Adrenal gland (tissue), 12 donors: ENCODE results near the gene ULBP3. TPM values are rescaled to one million over a fixed set of nuclear protein-coding genes. Genes with fewer than 3 reads are reported as not detected.

Source experiments
- DNase-seq, 7 donors: peaks; one replicate each; pipeline ENCODE4 v3.0.0-alpha.2; 2019 to 2020
- H3K27ac ChIP-seq, 5 donors: fragments of 200-600 bp; sonication (generic) in 4 of 5; 1 replicate in 3 of 5; 2 replicates in 2 of 5; pipeline versions ENCODE4 v1.5.1 to v1.8.0; 2016 to 2020; ENCODE audit warnings: mild to moderate bottlenecking in 1 of 5
- H3K27me3 ChIP-seq: fragments of 200-600 bp; 2 replicates; pipeline ENCODE4 v1.8.0; 2021
- H3K36me3 ChIP-seq, 2 donors: fragments of 200-600 bp; replicated peaks in 1 of 2; 1 replicate in 1 of 2; 2 replicates in 1 of 2; pipeline versions ENCODE4 v1.5.1 to v1.8.0; 2018 to 2022
- H3K4me1 ChIP-seq, 2 donors: fragments of 200-600 bp; replicated peaks in 1 of 2; 1 replicate in 1 of 2; 2 replicates in 1 of 2; pipeline versions ENCODE4 v1.5.1 to v1.8.0; 2018 to 2021
- H3K4me3 ChIP-seq, 4 donors: fragments of 200-600 bp; sonication (generic) in 3 of 4; one replicate each; pipeline ENCODE4 v1.5.1; 2016 to 2018
- H3K9me3 ChIP-seq, 3 donors: fragments of 200-600 bp; sonication (generic) in 1 of 3; replicated peaks in 1 of 3; 1 replicate in 2 of 3; 2 replicates in 1 of 3; pipeline versions ENCODE4 v1.5.1 to v1.8.0; 2016 to 2021
- POLR2A ChIP-seq, 2 donors: fragments of 450-650 bp; IDR thresholded peaks; one replicate each; pipeline ENCODE4 v1.6.1; 2017; ENCODE audit warnings: antibody characterized with exemption in 2 of 2, mild to moderate bottlenecking in 2 of 2, moderate library complexity in 1 of 2
- WGBS, 4 donors: extraction: QIAGEN DNeasy Blood & Tissue Kit in 2 of 4; methylation state at CpG; one replicate each; pipeline versions ENCODE4 v1.1.5 to v1.1.7; 2013 to 2017; 5-methylcytosine and 5-hydroxymethylcytosine counted together
- intact Hi-C, 2 donors: fragments of 100-400 bp; cut with DNase I; formaldehyde crosslinking; loops; one replicate each; pipeline versions ENCODE4 v1.14.1 to v1.15.0; 2022 to 2023
- polyA plus RNA-seq, 3 donors: library from polyadenylated mRNA; stranded (reverse); fragments of 200-250 nt in 2 of 3; fragments of 350-450 nt in 1 of 3; fragmentation: Illumina TruSeq in 1 of 3; extraction: RNeasy Lipid Tissue Mini Kit (QIAGEN cat#74804) in 1 of 3; gene quantifications; one replicate each; pipeline ENCODE4 v1.2.3, GENCODE V29; 2013 to 2014
- total RNA-seq, 9 donors: library from RNA; depleted of rRNA in 4 of 9; stranded (reverse); fragments of >200 nt in 4 of 9; fragments of 120-200 nt in 1 of 9; fragmentation: NEBNext Ultra II Directional in 1 of 9; extraction: Animal tissue kit (Norgen Biotek cat#: 25700) in 1 of 9; gene quantifications; one replicate each; pipeline versions ENCODE4 v1.1.0 to v1.2.4, GENCODE V29; 2013 to 2023
- TF ChIP-seq, protein P1 (sequence below), 6 experiments: fragments of 450-650 bp in 4 of 6; fragments of 200-600 bp in 2 of 6; sonication (generic) in 1 of 6; IDR thresholded peaks; 1 replicate in 5 of 6; 2 replicates in 1 of 6; pipeline versions ENCODE4 v1.5.1 to v1.8.0; 2016 to 2021; ENCODE audit warnings: antibody characterized with exemption in 6 of 6, mild to moderate bottlenecking in 2 of 6, moderate library complexity in 1 of 6
- donor health status: healthy with polysubstance abuse.
- donor health status: Bipolar disorder and iron deficiency.
- donor health status: DM: yes; HTN: yes; CAD: no.
- donor health status: DM: no; HTN: no; CAD: no.
- donor health status: DM: no; HTN: no; CAD: no.
- donor health status: DM: yes; HTN: yes; CAD: no.

ULBP3 gene
- total and polyA plus RNA-seq, 12 donors = 0.17 to 15.6 (median 5.1) TPM

DNA sequence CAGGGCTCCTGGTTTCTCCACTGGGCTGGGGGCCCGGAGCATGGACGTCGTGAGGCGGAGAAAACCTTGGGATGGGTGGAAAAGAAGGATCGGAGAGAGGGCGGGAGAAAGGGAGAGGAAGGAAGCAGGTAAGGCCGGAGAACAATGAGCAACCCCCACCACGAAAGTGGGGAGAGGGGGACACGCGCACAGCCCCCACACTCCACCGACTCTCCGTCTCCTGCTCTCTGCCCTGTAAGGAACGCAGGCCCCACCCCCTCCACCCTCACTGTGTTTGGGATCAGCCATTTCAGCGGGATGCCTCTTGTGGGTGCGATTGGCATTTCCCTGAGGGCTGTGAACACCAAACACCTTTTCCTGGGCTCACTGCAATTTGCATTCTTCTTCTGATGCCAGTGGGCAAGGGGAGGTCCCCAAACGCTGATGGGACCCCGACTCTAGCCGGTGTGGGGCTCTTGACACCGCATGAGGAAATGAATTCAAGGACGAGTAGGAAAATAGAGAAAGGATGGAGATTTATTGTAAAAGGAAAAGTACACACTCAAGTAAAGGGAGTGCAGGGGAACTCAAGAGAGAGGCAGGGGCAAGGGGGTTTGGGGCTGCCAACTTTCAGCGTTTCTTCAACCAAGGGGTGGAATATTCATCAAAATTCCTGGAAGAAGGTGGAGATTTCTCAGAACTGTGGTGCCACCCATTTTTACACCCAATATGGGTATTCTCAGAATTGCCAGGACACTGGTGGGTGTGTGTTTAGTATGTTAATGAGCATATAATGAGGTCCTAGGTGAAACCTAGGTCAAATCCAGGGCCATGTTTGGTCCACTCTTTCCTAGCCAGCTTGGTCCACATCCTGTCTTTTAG, 30.5 kb downstream of the ULBP3 start:
- no peak for TF ChIP-seq POLR2A (IDR thresholded peaks at IDR 0.05)
- TF ChIP-seq, protein P1, sequence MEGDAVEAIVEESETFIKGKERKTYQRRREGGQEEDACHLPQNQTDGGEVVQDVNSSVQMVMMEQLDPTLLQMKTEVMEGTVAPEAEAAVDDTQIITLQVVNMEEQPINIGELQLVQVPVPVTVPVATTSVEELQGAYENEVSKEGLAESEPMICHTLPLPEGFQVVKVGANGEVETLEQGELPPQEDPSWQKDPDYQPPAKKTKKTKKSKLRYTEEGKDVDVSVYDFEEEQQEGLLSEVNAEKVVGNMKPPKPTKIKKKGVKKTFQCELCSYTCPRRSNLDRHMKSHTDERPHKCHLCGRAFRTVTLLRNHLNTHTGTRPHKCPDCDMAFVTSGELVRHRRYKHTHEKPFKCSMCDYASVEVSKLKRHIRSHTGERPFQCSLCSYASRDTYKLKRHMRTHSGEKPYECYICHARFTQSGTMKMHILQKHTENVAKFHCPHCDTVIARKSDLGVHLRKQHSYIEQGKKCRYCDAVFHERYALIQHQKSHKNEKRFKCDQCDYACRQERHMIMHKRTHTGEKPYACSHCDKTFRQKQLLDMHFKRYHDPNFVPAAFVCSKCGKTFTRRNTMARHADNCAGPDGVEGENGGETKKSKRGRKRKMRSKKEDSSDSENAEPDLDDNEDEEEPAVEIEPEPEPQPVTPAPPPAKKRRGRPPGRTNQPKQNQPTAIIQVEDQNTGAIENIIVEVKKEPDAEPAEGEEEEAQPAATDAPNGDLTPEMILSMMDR (IDR thresholded peaks at IDR 0.05) = no peak
- DNase-seq = no peak
- no peaks in the 10 kb centered on the region for H3K36me3 ChIP-seq
- intact Hi-C loops = no loop called here
- H3K27ac ChIP-seq = no peak overlapping the region
- 5 to 10% (median 6%) methylated on average over 17 to 21 of the region's 21 CpGs for WGBS, 4 donors
- H3K4me3 ChIP-seq = peak overlapping the region in 1 of 4 donors; percentile 21
- H3K9me3 ChIP-seq = no peaks in the 10 kb centered on the region
- H3K27me3 ChIP-seq = peaks cover 41% of the 10 kb centered on the region
- H3K4me1 ChIP-seq = peaks cover 9 to 12% of the 10 kb centered on the region in 2 donors

DNA sequence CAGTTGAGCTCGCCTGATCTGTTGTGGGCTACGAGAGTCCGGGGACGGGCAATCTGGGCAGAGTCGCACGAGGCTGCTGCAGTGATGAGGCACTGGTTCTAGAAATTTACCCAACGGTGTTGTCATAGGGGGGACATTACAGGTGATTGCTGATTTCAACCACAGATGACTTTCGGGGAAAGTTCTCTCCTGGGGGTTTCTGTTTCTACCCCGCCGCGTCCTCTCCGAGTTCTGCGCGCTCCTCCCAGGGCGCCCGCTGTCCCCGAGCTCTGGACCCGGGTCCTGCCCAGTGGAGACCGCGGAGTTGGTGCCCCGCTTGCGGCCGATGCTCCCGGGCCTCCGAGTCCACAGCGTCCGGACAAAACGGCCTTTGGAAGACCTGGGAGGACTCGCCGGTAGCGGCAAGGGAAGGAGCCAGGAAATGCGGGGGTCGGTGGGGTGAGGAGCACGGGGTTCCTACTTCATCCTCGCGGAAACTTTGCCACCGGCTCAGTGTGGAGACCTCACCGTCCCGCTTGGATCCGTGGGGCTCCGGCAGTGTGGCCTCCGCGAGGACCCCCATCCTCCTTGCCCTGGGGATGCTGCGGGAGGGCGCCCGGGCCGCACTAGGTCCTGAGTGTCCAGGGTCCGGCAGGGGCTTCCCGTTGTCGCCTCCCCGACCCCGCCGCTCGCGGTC, 31.3 kb downstream of the ULBP3 start:
- WGBS, 4 donors = 2 to 4% (median 3%) methylated on average over 34 to 55 of the region's 55 CpGs
- peak overlapping the region in 1 of 4 donors; percentile 21 for H3K4me3 ChIP-seq
- no peaks in the 10 kb centered on the region for H3K9me3 ChIP-seq
- intact Hi-C loops = no loop called here
- peaks cover 9 to 12% of the 10 kb centered on the region in 2 donors for H3K4me1 ChIP-seq
- peaks cover 41% of the 10 kb centered on the region for H3K27me3 ChIP-seq
- DNase-seq = peak in 1 of 7 donors; percentile 15
- H3K27ac ChIP-seq = no peak overlapping the region
- H3K36me3 ChIP-seq = no peaks in the 10 kb centered on the region
- TF ChIP-seq POLR2A (IDR thresholded peaks at IDR 0.05) = no peak
- TF ChIP-seq, protein P1 (IDR thresholded peaks at IDR 0.05) = no peak

DNA sequence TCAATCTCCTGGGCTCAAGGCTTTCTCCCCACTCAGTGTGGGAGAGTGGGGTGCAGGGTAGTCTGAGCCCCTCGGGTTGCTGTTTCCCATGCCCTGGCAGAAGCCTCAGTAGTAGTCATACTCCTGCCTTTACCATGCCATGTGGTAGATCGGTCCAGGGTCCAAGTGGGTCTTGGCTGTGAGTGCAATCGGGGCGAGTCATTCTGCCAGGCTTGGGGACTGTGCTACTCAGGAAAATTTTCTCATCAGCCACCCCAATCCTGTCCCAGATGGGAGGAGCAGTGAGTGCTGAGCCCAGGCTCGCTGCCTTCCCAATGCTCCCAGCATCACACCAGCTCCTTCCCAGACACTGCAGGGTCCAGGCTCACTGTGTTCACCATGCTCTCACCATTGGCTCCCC, 32.8 kb downstream of the ULBP3 start:
- intact Hi-C loops = no loop called here
- WGBS, 4 donors = 52 to 100% (median 74%) methylated on average over 1 to 5 of the region's 5 CpGs
- H3K27me3 ChIP-seq = peaks cover 39% of the 10 kb centered on the region

More for the DNA sequence above, 32.8 kb downstream of the ULBP3 start:
- H3K4me3 ChIP-seq = no peak overlapping the region
- peak in 1 of 7 donors; percentile 21 for DNase-seq
- H3K4me1 ChIP-seq = peaks cover 9 to 12% of the 10 kb centered on the region in 2 donors
- H3K27ac ChIP-seq = no peak overlapping the region
- H3K9me3 ChIP-seq = no peaks in the 10 kb centered on the region
- no peak for TF ChIP-seq POLR2A (IDR thresholded peaks at IDR 0.05)
- TF ChIP-seq, protein P1 (IDR thresholded peaks at IDR 0.05) = no peak
- no peaks in the 10 kb centered on the region for H3K36me3 ChIP-seq
